Measurements from ENCODE around the gene RAP1B.
"Not testable (repeated sequence)": the region's sequence is repeated elsewhere in the genome, so short reads cannot be mapped to it uniquely, and the experiment has no call there.

Gene RAP1B

DNA sequence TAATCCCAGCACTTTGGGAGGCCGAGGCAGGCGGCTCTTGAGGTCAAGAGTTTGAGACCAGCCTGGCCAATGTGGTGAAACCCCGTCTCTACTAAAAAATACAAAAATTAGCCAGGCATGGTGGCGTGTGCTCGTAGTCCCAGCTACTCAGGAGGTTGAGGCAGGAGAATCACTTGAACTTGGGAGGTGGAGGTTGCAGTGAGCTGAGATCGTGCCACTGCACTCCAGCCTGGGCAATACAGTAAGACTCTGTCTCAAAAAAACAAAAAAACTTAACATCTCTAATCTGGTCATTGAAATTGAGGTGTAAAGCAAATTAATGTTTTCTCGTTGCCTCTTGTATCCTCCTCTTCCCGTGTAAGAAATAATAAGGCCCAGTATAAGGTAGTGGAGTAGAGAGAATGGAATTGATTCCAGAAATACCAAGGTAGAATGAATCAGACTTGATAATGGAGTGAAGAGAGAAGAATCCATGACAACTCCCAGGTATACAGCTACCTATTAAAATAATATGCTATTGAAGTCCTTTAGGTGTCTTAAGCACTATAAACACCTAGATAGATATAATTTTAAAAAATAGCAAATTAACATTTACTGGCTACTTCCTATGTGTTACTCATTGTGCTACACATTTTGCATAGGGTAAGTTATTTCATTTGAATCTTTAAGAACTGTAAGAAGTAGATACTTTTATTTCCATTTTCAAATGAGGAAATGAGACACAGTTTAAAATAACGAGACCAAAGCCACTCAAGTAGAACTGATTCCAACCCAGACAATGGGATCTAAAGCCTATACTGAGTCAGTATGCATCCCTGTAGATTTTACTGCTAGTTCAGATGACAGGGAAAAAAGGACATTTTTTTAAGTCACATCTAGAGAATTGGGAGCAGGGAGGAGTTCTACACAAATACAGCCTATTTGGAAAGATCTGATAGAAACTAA lies 23.2 kb downstream of the RAP1B start:
- H3K4me3 ChIP-seq (ENCODE audit: low read depth, low read length): no peak overlapping the region
- TF ChIP-seq, protein P1, sequence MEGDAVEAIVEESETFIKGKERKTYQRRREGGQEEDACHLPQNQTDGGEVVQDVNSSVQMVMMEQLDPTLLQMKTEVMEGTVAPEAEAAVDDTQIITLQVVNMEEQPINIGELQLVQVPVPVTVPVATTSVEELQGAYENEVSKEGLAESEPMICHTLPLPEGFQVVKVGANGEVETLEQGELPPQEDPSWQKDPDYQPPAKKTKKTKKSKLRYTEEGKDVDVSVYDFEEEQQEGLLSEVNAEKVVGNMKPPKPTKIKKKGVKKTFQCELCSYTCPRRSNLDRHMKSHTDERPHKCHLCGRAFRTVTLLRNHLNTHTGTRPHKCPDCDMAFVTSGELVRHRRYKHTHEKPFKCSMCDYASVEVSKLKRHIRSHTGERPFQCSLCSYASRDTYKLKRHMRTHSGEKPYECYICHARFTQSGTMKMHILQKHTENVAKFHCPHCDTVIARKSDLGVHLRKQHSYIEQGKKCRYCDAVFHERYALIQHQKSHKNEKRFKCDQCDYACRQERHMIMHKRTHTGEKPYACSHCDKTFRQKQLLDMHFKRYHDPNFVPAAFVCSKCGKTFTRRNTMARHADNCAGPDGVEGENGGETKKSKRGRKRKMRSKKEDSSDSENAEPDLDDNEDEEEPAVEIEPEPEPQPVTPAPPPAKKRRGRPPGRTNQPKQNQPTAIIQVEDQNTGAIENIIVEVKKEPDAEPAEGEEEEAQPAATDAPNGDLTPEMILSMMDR (IDR thresholded peaks at IDR 0.05): no peak
- peaks cover 18% of the 10 kb centered on the region for H3K4me1 ChIP-seq

DNA sequence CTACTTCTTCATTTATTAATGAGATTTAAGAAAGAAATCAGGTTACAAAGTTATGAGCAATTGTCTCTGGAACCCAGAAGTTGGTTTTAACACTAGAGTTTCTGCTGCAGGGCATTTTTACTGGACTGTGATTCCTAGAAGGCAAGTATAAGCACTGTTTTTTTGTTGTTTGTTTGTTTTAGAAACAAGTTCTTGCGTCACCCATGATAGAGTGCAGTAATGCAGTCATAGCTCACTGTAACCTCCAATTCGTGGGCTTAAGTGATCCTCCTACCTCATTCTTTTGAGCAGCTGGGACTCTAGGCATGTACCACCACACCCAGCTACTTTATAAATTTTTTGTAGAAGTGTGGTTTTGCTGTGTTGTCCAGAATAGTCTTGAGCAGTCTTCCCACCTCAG lies 25.6 kb downstream of the RAP1B start:
- H3K4me3 ChIP-seq (ENCODE audit: low read depth, low read length): no peak overlapping the region
- no peak overlapping the region for H3K9ac ChIP-seq
- no peaks in the 10 kb centered on the region for H3K27me3 ChIP-seq (ENCODE audit: control insufficient read depth, insufficient read depth, low read length)
- no peak overlapping the region for H3K27ac ChIP-seq
- TF ChIP-seq, protein P1 (IDR thresholded peaks at IDR 0.05): no peak
- H2AFZ ChIP-seq: no peak overlapping the region
- no peaks in the 10 kb centered on the region for H3K9me3 ChIP-seq (ENCODE audit: control insufficient read depth, low read length)
- no peaks in the 10 kb centered on the region for H3K36me3 ChIP-seq (ENCODE audit: control insufficient read depth, insufficient read depth, low read length)
- no peak overlapping the region for H3K4me2 ChIP-seq (ENCODE audit: low read length)
- peaks cover 15% of the 10 kb centered on the region for H3K4me1 ChIP-seq
- H3K79me2 ChIP-seq: peaks cover 67% of the 10 kb centered on the region

More for the DNA sequence above, 23.2 kb downstream of the RAP1B start:
- H3K9ac ChIP-seq: no peak overlapping the region
- H3K36me3 ChIP-seq (ENCODE audit: control insufficient read depth, insufficient read depth, low read length): no peaks in the 10 kb centered on the region
- no peak overlapping the region for H3K4me2 ChIP-seq (ENCODE audit: low read length)
- no peaks in the 10 kb centered on the region for H3K9me3 ChIP-seq (ENCODE audit: control insufficient read depth, low read length)
- H3K79me2 ChIP-seq: peaks cover 72% of the 10 kb centered on the region
- no peak overlapping the region for H2AFZ ChIP-seq
- H3K27me3 ChIP-seq (ENCODE audit: control insufficient read depth, insufficient read depth, low read length): no peaks in the 10 kb centered on the region
- no peak overlapping the region for H3K27ac ChIP-seq

DNA sequence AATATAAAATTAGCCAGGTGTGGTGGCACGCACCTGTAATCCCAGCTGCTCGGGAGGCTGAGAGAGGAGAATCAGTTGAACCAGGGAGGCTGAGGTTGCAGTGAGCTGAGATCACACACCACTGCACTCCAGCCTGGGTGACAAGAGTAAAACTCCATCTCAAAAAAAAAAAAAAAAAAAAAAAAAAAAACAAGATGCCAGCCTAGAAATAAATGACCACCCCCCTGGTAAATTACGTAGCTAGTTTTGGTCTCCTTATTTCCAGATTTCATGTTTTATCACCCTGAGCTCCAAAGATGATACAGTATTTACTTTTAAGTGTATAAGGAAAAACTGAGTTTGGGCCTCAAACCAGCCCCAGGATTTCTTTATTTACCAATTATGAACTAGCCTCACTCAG lies 26.7 kb downstream of the RAP1B start:
- not testable (repeated sequence) for H3K36me3 ChIP-seq (ENCODE audit: control insufficient read depth, insufficient read depth, low read length); H3K4me3 ChIP-seq (ENCODE audit: low read depth, low read length); H2AFZ ChIP-seq; H3K27ac ChIP-seq; H3K27me3 ChIP-seq (ENCODE audit: control insufficient read depth, insufficient read depth, low read length); H3K9me3 ChIP-seq (ENCODE audit: control insufficient read depth, low read length); H3K4me2 ChIP-seq (ENCODE audit: low read length); H3K9ac ChIP-seq
- peaks cover 11% of the 10 kb centered on the region for H3K4me1 ChIP-seq
- H3K79me2 ChIP-seq: peaks cover 57% of the 10 kb centered on the region

DNA sequence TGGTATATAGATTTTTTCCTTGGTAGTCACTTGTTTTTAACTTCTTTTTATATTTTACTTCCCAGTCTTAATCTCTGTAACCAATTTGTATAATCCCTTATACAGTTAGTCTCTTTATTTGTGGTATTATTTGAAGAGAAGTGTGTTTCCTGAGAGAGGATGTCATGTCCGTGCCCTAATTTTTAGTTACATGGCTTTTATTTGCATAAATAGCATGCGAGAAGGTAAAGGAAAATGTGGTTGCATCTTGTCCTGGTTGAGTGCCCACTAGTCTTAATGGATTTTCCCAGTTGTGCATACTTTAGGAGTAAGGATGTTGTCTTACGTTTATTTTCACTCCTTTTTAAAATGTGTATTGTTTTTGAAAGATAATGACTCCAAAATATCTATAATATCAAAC lies 27.5 kb downstream of the RAP1B start:
- H3K36me3 ChIP-seq (ENCODE audit: control insufficient read depth, insufficient read depth, low read length): no peaks in the 10 kb centered on the region
- peaks cover 11% of the 10 kb centered on the region for H3K4me1 ChIP-seq
- no peak overlapping the region for H3K9ac ChIP-seq
- H3K79me2 ChIP-seq: peaks cover 56% of the 10 kb centered on the region
- TF ChIP-seq, protein P1 (IDR thresholded peaks at IDR 0.05): no peak
- no peaks in the 10 kb centered on the region for H3K27me3 ChIP-seq (ENCODE audit: control insufficient read depth, insufficient read depth, low read length)
- H2AFZ ChIP-seq: no peak overlapping the region
- H3K27ac ChIP-seq: no peak overlapping the region
- no peak overlapping the region for H3K4me2 ChIP-seq (ENCODE audit: low read length)
- no peak overlapping the region for H3K4me3 ChIP-seq (ENCODE audit: low read depth, low read length)
- no peaks in the 10 kb centered on the region for H3K9me3 ChIP-seq (ENCODE audit: control insufficient read depth, low read length)

DNA sequence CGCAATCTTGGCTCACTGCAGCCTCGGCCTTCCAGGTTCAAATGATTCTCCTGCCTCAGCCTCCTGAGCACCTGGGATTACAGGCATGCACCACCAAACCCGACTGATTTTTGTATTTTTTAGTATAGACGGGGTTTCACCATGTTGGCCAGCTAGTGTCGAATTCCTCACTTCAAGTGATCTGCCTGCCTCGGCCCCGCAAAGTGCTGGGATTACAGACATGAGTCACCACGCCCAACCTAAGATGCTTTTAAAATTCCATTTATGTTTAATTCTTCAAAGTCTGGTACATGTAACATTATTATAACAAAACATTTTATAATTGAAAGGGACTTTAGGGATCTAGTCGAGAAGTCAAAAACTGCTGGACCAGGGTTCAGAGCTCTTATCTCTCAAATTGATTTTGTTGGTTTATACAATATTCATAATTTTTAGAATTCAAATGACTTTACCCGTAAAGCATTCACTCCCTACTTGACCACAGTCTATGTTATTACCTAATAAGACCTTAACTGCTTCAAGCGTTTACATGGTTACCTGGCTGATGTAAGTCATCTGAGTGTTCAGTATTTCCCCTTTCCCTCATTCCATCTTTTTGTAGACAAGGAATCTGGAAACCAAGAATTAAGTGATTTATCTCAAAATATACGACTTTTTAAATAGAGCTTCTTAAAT lies 28.2 kb downstream of the RAP1B start:
- H3K27me3 ChIP-seq (ENCODE audit: control insufficient read depth, insufficient read depth, low read length): no peaks in the 10 kb centered on the region
- H3K9me3 ChIP-seq (ENCODE audit: control insufficient read depth, low read length): no peaks in the 10 kb centered on the region
- H3K79me2 ChIP-seq: peaks cover 49% of the 10 kb centered on the region
- no peak overlapping the region for H3K4me2 ChIP-seq (ENCODE audit: low read length)
- peaks cover 8% of the 10 kb centered on the region for H3K4me1 ChIP-seq
- no peak overlapping the region for H3K9ac ChIP-seq
- H3K4me3 ChIP-seq (ENCODE audit: low read depth, low read length): no peak overlapping the region
- no peaks in the 10 kb centered on the region for H3K36me3 ChIP-seq (ENCODE audit: control insufficient read depth, insufficient read depth, low read length)
- H2AFZ ChIP-seq: no peak overlapping the region
- TF ChIP-seq, protein P1 (IDR thresholded peaks at IDR 0.05): no peak
- no peak overlapping the region for H3K27ac ChIP-seq

All from parathyroid adenoma (tissue), 2 donors.